Measurements from ENCODE around the gene PIM1.

Gene PIM1

GRCh38 chr6:37137201-37138090, 32.5 kb upstream of the PIM1 start:
- peak; percentile 99 for DNase-seq

- DNase-seq = no peak
Measured at GRCh38 chr6:37138856-37139229, 31.1 kb upstream of the PIM1 start.

- no peak for DNase-seq
Measured at GRCh38 chr6:37139230-37139962, 30.6 kb upstream of the PIM1 start.

- peak; percentile 43 for DNase-seq
Measured at GRCh38 chr6:37140145-37140544, 29.8 kb upstream of the PIM1 start.

GRCh38 chr6:37141281-37142049, 28.5 kb upstream of the PIM1 start:
- peak; percentile 79 for DNase-seq

GRCh38 chr6:37142050-37142614, 27.8 kb upstream of the PIM1 start:
- no peak for DNase-seq

GRCh38 chr6:37143585-37143984, 26.4 kb upstream of the PIM1 start:
- no peak for DNase-seq

- DNase-seq = no peak
Measured at GRCh38 chr6:37145443-37145842, 24.5 kb upstream of the PIM1 start.

- no peak for DNase-seq
Measured at GRCh38 chr6:37146735-37147157, 23.2 kb upstream of the PIM1 start.

- peak; percentile 35 for DNase-seq
Measured at GRCh38 chr6:37149745-37150144, 20.2 kb upstream of the PIM1 start.

- DNase-seq = no peak
Measured at GRCh38 chr6:37150314-37150713, 19.6 kb upstream of the PIM1 start.

- no peak for DNase-seq
Measured at GRCh38 chr6:37155394-37156312, 14.3 kb upstream of the PIM1 start.

- DNase-seq = no peak
Measured at GRCh38 chr6:37158508-37158907, 11.4 kb upstream of the PIM1 start.

- peak; percentile 75 for DNase-seq
Measured at GRCh38 chr6:37160922-37161778, 8.8 kb upstream of the PIM1 start.

- DNase-seq = no peak
Measured at GRCh38 chr6:37162740-37163139, 7.2 kb upstream of the PIM1 start.

- DNase-seq = no peak
Measured at GRCh38 chr6:37168163-37168758, 1.7 kb upstream of the PIM1 start.

- DNase-seq = no peak
Measured at GRCh38 chr6:37168811-37169495, 999 bp upstream of the PIM1 start.

- peak; percentile 43 for DNase-seq
Measured at GRCh38 chr6:37170273-37171200, 585 bp downstream of the PIM1 start.

Data from fibroblast of skin of scalp (primary cell).